OCI-LY1 (cell line): ENCODE measurements around the gene RRAS2.

Source experiments
- CTCF ChIP-seq: fragments of 200-600 bp; sonication (generic), shearing (Covaris generic); IDR thresholded peaks from 2 replicates; pipeline ENCODE4 v1.5.1; 2017; ENCODE audit warnings: mild to moderate bottlenecking, antibody characterized with exemption, low read length, moderate library complexity, mixed read lengths
- EZH2 ChIP-seq: fragments of 200-600 bp; sonication (generic), shearing (Covaris generic); IDR thresholded peaks from 2 replicates; pipeline ENCODE4 v1.8.0; 2017; ENCODE audit warnings: borderline replicate concordance, mixed run types, mild to moderate bottlenecking, antibody characterized with exemption, low read length, moderate library complexity, mixed read lengths

GRCh38 chr11:14339356-14339755 lies 19.6 kb downstream of the RRAS2 start:
- TF ChIP-seq EZH2 (no peak), CTCF (no peak)
